Breast epithelium (tissue), 4 donors: ENCODE results near the gene CATSPER4. TPM values are rescaled to one million over a fixed set of nuclear protein-coding genes. Genes with fewer than 3 reads are reported as not detected.

ENCODE experiments used
- DNase-seq, 2 donors: peaks; one replicate each; pipeline ENCODE4 v3.0.0-alpha.2; 2019; ENCODE audit warnings: low spot score in 2 of 2
- H3K27ac ChIP-seq, 2 donors: fragments of 200-600 bp; sonication (generic) in 1 of 2; one replicate each; pipeline ENCODE4 v1.5.1; 2016 to 2019; ENCODE audit warnings: mild to moderate bottlenecking in 1 of 2
- H3K27me3 ChIP-seq, 2 donors: fragments of 200-600 bp; sonication (generic) in 1 of 2; one replicate each; pipeline versions ENCODE4 v1.5.1 to v1.6.0; 2017 to 2019; ENCODE audit warnings: control low read depth in 1 of 2, mild to moderate bottlenecking in 1 of 2
- H3K36me3 ChIP-seq: fragments of 200-600 bp; one replicate; pipeline ENCODE4 v1.5.1; 2019
- H3K4me1 ChIP-seq, 2 donors: fragments of 200-600 bp; sonication (generic); one replicate each; pipeline ENCODE4 v1.5.1; 2016 to 2019; ENCODE audit warnings: control low read depth in 1 of 2
- H3K4me3 ChIP-seq, 3 donors: fragments of 200-600 bp; sonication (generic); 1 replicate in 2 of 3; 2 replicates in 1 of 3; pipeline ENCODE4 v1.5.1; 2016 to 2019; ENCODE audit warnings: mild to moderate bottlenecking in 3 of 3, moderate library complexity in 2 of 3
- H3K9me3 ChIP-seq, 2 donors: fragments of 200-600 bp; sonication (generic) in 1 of 2; one replicate each; pipeline ENCODE4 v1.5.1; 2016 to 2019; ENCODE audit warnings: control low read depth in 1 of 2
- CTCF ChIP-seq, 3 donors: fragments of 450-650 bp; IDR thresholded peaks; one replicate each; pipeline ENCODE4 v1.5.1; 2016 to 2017; ENCODE audit warnings: antibody characterized with exemption in 3 of 3, mild to moderate bottlenecking in 3 of 3, moderate library complexity in 3 of 3
- POLR2A ChIP-seq: fragments of 450-650 bp; IDR thresholded peaks from one replicate; pipeline ENCODE4 v1.6.1; 2016; ENCODE audit warnings: antibody characterized with exemption, mild to moderate bottlenecking, moderate library complexity
- POLR2AphosphoS5 ChIP-seq, 3 donors: sonication (generic); formaldehyde crosslinking; IDR thresholded peaks; one replicate each; pipeline ENCODE4 v1.6.1; 2017; ENCODE audit warnings: antibody characterized with exemption in 3 of 3
- intact Hi-C: fragments of 100-400 bp; cut with DNase I; formaldehyde crosslinking; loops from one replicate; pipeline ENCODE4 v1.15.1; 2023; ENCODE audit warnings: low total_unique reads
- total RNA-seq, 3 donors: library from RNA; depleted of rRNA; stranded (reverse); fragments of >200 nt; gene quantifications; one replicate each; pipeline ENCODE4 v1.1.0, GENCODE V29; 2016

Gene CATSPER4
- total RNA-seq, 3 donors from 2014 or later: not detected

GRCh38 chr1:26195805-26196204 is 5.4 kb downstream of the CATSPER4 start:
- no peak for DNase-seq
- no peaks in the 10 kb centered on the region for H3K27me3 ChIP-seq
- no peak overlapping the region for H3K27ac ChIP-seq
- no peaks in the 10 kb centered on the region for H3K36me3 ChIP-seq
- H3K4me1 ChIP-seq: no peaks in the 10 kb centered on the region
- no peak for TF ChIP-seq POLR2A
- TF ChIP-seq POLR2AphosphoS5 (IDR thresholded peaks at IDR 0.05): no peak
- TF ChIP-seq CTCF (IDR thresholded peaks at IDR 0.05): no peak
- H3K4me3 ChIP-seq: no peak overlapping the region
- no peaks in the 10 kb centered on the region for H3K9me3 ChIP-seq
- intact Hi-C loops: loop anchor here (5.0 kb wide), 1 partner anchor 224 kb away; no protein-coding TSS in a partner anchor

GRCh38 chr1:26197301-26197700 is 6.9 kb downstream of the CATSPER4 start:
- no peaks in the 10 kb centered on the region for H3K9me3 ChIP-seq
- intact Hi-C loops: loop anchor here (5.0 kb wide), 1 partner anchor 225 kb away; no protein-coding TSS in a partner anchor
- H3K36me3 ChIP-seq: no peaks in the 10 kb centered on the region
- TF ChIP-seq CTCF (IDR thresholded peaks at IDR 0.05) (no peak), POLR2AphosphoS5 (IDR thresholded peaks at IDR 0.05) (no peak), POLR2A (no peak)
- H3K27me3 ChIP-seq: no peaks in the 10 kb centered on the region
- no peak for DNase-seq
- no peak overlapping the region for H3K27ac ChIP-seq
- H3K4me3 ChIP-seq: no peak overlapping the region
- no peaks in the 10 kb centered on the region for H3K4me1 ChIP-seq

- no peak for DNase-seq
- Histone ChIP-seq H3K4me1 (no peaks in the 10 kb centered on the region), H3K27ac (no peak overlapping the region), H3K27me3 (no peaks in the 10 kb centered on the region), H3K9me3 (no peaks in the 10 kb centered on the region), H3K4me3 (no peak overlapping the region), H3K36me3 (no peaks in the 10 kb centered on the region)
- intact Hi-C loops: loop anchor here (5.0 kb wide), 1 partner anchor 226 kb away; no protein-coding TSS in a partner anchor
- TF ChIP-seq CTCF (IDR thresholded peaks at IDR 0.05) (no peak), POLR2AphosphoS5 (IDR thresholded peaks at IDR 0.05) (no peak), POLR2A (no peak)
Measured at GRCh38 chr1:26197813-26198212, 7.4 kb downstream of the CATSPER4 start.

- TF ChIP-seq CTCF (IDR thresholded peaks at IDR 0.05) (no peak), POLR2AphosphoS5 (IDR thresholded peaks at IDR 0.05) (no peak), POLR2A (no peak)
- Histone ChIP-seq H3K4me1 (no peaks in the 10 kb centered on the region), H3K9me3 (no peaks in the 10 kb centered on the region), H3K36me3 (no peaks in the 10 kb centered on the region), H3K27ac (no peak overlapping the region), H3K4me3 (no peak overlapping the region), H3K27me3 (no peaks in the 10 kb centered on the region)
- intact Hi-C loops: no loop called here
- no peak for DNase-seq
Measured at GRCh38 chr1:26200413-26200812, 10.0 kb downstream of the CATSPER4 start.

GRCh38 chr1:26203642-26204318 is 13.4 kb downstream of the CATSPER4 start:
- Histone ChIP-seq H3K4me3 (no peak overlapping the region), H3K27me3 (no peaks in the 10 kb centered on the region), H3K27ac (no peak overlapping the region), H3K9me3 (no peaks in the 10 kb centered on the region), H3K4me1 (no peaks in the 10 kb centered on the region), H3K36me3 (no peaks in the 10 kb centered on the region)
- no peak for DNase-seq
- intact Hi-C loops: no loop called here
- TF ChIP-seq POLR2A (no peak), POLR2AphosphoS5 (IDR thresholded peaks at IDR 0.05) (no peak), CTCF (IDR thresholded peaks at IDR 0.05) (no peak)
